MCF 10A (cell line): ENCODE measurements around the gene COG1. TPM values are rescaled to one million over a fixed set of nuclear protein-coding genes. Genes with fewer than 3 reads are reported as not detected.

Source experiments
- BruUV-seq: library from RNA; stranded (reverse); fragments of 400-500 nt; replicated peaks from 2 replicates; lab custom pipeline; 2021; lab: Mats Ljungman, UMichigan
- CTCF ChIA-PET: fragments of 300-600 bp; sonication (Branson Sonifier 250); formaldehyde crosslinking; extraction: SDS; loops from one replicate; lab custom pipeline; 2021; ENCODE audit warnings: antibody characterized with exemption, inconsistent platforms; lab: Yijun Ruan, JAX
- POLR2A ChIA-PET: fragments of 300-600, 350-650 bp; sonication (Branson Sonifier 250); formaldehyde crosslinking; extraction: SDS; loops from one replicate; lab custom pipeline; 2020; ENCODE audit warnings: antibody characterized with exemption, inconsistent platforms; lab: Yijun Ruan, JAX
- DNase-seq: peaks from one replicate; pipeline ENCODE4 v3.0.0-alpha.2; 2018; ENCODE audit not compliant: unreplicated experiment
- H3K27ac Mint-ChIP-seq: one replicate; pipeline ENCODE4 v1.8.0; 2022; ENCODE audit warnings: mild to moderate bottlenecking, low read depth, mixed read lengths; ENCODE audit not compliant: unreplicated experiment
- H3K27me3 Mint-ChIP-seq: one replicate; pipeline ENCODE4 v1.8.0; 2022; ENCODE audit warnings: mixed read lengths; ENCODE audit not compliant: insufficient read depth, unreplicated experiment
- H3K36me3 Mint-ChIP-seq: one replicate; pipeline ENCODE4 v1.8.0; 2022; ENCODE audit warnings: mild to moderate bottlenecking, moderate library complexity, mixed read lengths; ENCODE audit not compliant: insufficient read depth, unreplicated experiment
- H3K4me1 Mint-ChIP-seq: one replicate; pipeline ENCODE4 v1.8.0; 2022; ENCODE audit warnings: mixed read lengths; ENCODE audit not compliant: insufficient read depth, unreplicated experiment
- H3K4me3 Mint-ChIP-seq: one replicate; pipeline ENCODE4 v1.8.0; 2022; ENCODE audit warnings: mild to moderate bottlenecking, moderate library complexity, mixed read lengths; ENCODE audit not compliant: unreplicated experiment
- H3K9me3 Mint-ChIP-seq: one replicate; pipeline ENCODE4 v1.8.0; 2022; ENCODE audit warnings: mixed read lengths; ENCODE audit not compliant: unreplicated experiment
- intact Hi-C: fragments of 100-400 bp; cut with micrococcal nuclease; formaldehyde crosslinking; loops from 2 replicates; pipeline ENCODE4 v1.14.1; 2022
- total RNA-seq: library from RNA; stranded (reverse); gene quantifications from 2 replicates; pipeline ENCODE4 v1.2.3, GENCODE V29; 2022
- TF ChIP-seq, protein P1 (sequence below): fragments of 200-600 bp; IDR thresholded peaks from one replicate; pipeline ENCODE4 v1.8.0; 2022; ENCODE audit warnings: antibody characterized with exemption, mild to moderate bottlenecking; ENCODE audit not compliant: unreplicated experiment

The COG1 gene
- total RNA-seq, 1 experiment from 2014 or later = 42.8 TPM

GRCh38 chr17:73182616-73183310 is 10.1 kb upstream of the COG1 start:
- BruUV-seq = no TSS peak
- DNase-seq = no peak
- Mint-ChIP-seq H3K27ac (no peak overlapping the region), H3K4me1 (no peaks in the 10 kb centered on the region), H3K9me3 (no peaks in the 10 kb centered on the region), H3K27me3 (no peaks in the 10 kb centered on the region), H3K36me3 (peaks cover 4% of the 10 kb centered on the region), H3K4me3 (no peak overlapping the region)
- TF ChIP-seq, protein P1, sequence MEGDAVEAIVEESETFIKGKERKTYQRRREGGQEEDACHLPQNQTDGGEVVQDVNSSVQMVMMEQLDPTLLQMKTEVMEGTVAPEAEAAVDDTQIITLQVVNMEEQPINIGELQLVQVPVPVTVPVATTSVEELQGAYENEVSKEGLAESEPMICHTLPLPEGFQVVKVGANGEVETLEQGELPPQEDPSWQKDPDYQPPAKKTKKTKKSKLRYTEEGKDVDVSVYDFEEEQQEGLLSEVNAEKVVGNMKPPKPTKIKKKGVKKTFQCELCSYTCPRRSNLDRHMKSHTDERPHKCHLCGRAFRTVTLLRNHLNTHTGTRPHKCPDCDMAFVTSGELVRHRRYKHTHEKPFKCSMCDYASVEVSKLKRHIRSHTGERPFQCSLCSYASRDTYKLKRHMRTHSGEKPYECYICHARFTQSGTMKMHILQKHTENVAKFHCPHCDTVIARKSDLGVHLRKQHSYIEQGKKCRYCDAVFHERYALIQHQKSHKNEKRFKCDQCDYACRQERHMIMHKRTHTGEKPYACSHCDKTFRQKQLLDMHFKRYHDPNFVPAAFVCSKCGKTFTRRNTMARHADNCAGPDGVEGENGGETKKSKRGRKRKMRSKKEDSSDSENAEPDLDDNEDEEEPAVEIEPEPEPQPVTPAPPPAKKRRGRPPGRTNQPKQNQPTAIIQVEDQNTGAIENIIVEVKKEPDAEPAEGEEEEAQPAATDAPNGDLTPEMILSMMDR = no peak
- ChIA-PET CTCF (interaction anchor here (0.6 to 2.8 kb wide), 5 partner anchors 8 to 458 kb away, joined by 4 to 12 read pairs (median 6); no protein-coding TSS in a partner anchor), POLR2A (interaction anchor here (0.6 to 0.9 kb wide), 2 partner anchors 49 to 457 kb away, joined by 3 read pairs; a partner anchor contains a TSS)
- intact Hi-C loops = no loop called here

- Mint-ChIP-seq H3K4me3 (no peak overlapping the region), H3K27me3 (no peaks in the 10 kb centered on the region), H3K27ac (no peak overlapping the region), H3K4me1 (no peaks in the 10 kb centered on the region), H3K36me3 (peaks cover 7% of the 10 kb centered on the region), H3K9me3 (no peaks in the 10 kb centered on the region)
- ChIA-PET POLR2A (interaction anchor here (0.7 kb wide), 1 partner anchor 27 kb away, joined by 3 read pairs; no protein-coding TSS in a partner anchor), CTCF (interaction anchor here (0.6 to 2.8 kb wide), 3 partner anchors 175 to 459 kb away, joined by 3 to 12 read pairs (median 10); no protein-coding TSS in a partner anchor)
- intact Hi-C loops = no loop called here
- TF ChIP-seq, protein P1 = no peak
- no peak for DNase-seq
- no TSS peak for BruUV-seq
These were observed 8.5 kb upstream of the COG1 start for GRCh38 chr17:73184136-73184993.

DNA sequence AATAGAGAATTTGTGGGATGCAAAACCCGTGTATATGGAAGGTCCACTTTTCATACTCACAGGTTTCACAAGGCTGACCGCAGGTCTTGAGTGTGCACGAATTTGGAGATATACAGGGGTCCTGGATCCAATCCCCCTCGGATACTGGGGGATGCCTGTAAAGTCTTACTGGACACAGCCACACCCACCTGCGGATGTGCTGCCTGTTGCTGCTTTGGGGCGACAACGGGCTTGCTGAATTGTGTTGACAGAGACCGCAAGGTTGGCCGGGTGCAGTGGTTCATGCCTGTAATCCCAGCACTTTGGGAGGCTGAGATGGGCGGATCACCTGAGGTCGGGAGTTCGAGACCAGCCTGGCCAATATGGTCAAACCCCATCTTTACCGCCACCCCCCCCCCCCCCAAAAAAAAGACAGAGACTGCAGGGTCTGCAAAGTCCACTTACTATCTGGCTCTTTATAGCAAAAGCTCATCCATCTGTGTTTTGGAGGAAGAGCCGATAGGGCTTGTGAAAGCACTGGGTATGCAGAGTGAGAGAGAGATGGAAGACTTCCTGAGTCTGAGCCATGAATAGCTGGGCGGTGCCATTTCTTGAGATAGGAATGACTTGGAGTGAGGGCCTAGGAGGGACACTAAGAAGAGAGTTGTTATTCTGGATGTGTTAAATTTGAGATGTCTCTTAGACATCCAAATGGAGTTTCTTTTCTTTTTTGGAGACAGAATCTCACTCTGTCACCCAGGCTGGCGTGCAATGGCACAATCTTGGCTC is 6.4 kb upstream of the COG1 start:
- TF ChIP-seq, protein P1 = no peak
- Mint-ChIP-seq H3K27me3 (no peaks in the 10 kb centered on the region), H3K27ac (no peak overlapping the region), H3K36me3 (peaks cover 7% of the 10 kb centered on the region), H3K4me1 (no peaks in the 10 kb centered on the region), H3K4me3 (no peak overlapping the region), H3K9me3 (no peaks in the 10 kb centered on the region)
- BruUV-seq = no TSS peak
- intact Hi-C loops = no loop called here
- DNase-seq = no peak
- ChIA-PET CTCF (interaction anchor here (0.6 to 6.3 kb wide), 3 partner anchors 24 to 488 kb away, joined by 3 to 130 read pairs (median 4); no protein-coding TSS in a partner anchor), POLR2A (interaction anchor here (0.5 kb wide), 1 partner anchor 441 kb away, joined by 3 read pairs; no protein-coding TSS in a partner anchor)
